Glutamatergic neuron (in vitro differentiated cells): Measurements from ENCODE around the gene GALNT5. TPM values are rescaled to one million over a fixed set of nuclear protein-coding genes. Genes with fewer than 3 reads are reported as not detected.

Experiments used
- DNase-seq: peaks from one replicate; pipeline ENCODE4 v3.0.0; 2022
- H3K27ac Mint-ChIP-seq: one replicate; pipeline ENCODE4 v1.8.0; 2020; ENCODE audit warnings: mild to moderate bottlenecking, mixed read lengths, inconsistent platforms; ENCODE audit not compliant: unreplicated experiment
- H3K27me3 Mint-ChIP-seq: one replicate; pipeline ENCODE4 v1.8.0; 2020; ENCODE audit warnings: mild to moderate bottlenecking, moderate library complexity, mixed read lengths, inconsistent platforms; ENCODE audit not compliant: unreplicated experiment
- H3K36me3 Mint-ChIP-seq: one replicate; pipeline ENCODE4 v1.8.0; 2020; ENCODE audit warnings: mild to moderate bottlenecking, mixed read lengths, inconsistent platforms; ENCODE audit not compliant: unreplicated experiment
- H3K4me1 Mint-ChIP-seq: one replicate; pipeline ENCODE4 v1.8.0; 2020; ENCODE audit warnings: mild to moderate bottlenecking, low read depth, mixed read lengths, inconsistent platforms; ENCODE audit not compliant: unreplicated experiment
- H3K4me3 Mint-ChIP-seq: one replicate; pipeline ENCODE4 v1.8.0; 2020; ENCODE audit warnings: mild to moderate bottlenecking, mixed read lengths, inconsistent platforms; ENCODE audit not compliant: unreplicated experiment
- H3K9me3 Mint-ChIP-seq: one replicate; pipeline ENCODE4 v1.8.0; 2020; ENCODE audit warnings: mild to moderate bottlenecking, moderate library complexity, mixed read lengths, inconsistent platforms; ENCODE audit not compliant: unreplicated experiment
- CTCF ChIP-seq: fragments of 200-600 bp; sonication (generic); IDR thresholded peaks from one replicate; pipeline ENCODE4 v1.5.0; 2021; ENCODE audit not compliant: partially characterized antibody, unreplicated experiment
- total RNA-seq: library from RNA; stranded (reverse); fragmentation: NEBNext Ultra II Directional; extraction: Animal tissue kit (Norgen Biotek cat#: 25700); gene quantifications from one replicate; pipeline ENCODE4 v1.2.1, GENCODE V29; 2021; ENCODE audit not compliant: unreplicated experiment

Gene GALNT5
- total RNA-seq, 1 donor from 2014 or later = 0.10 TPM

GRCh38 chr2:157321466-157321865, 64.0 kb downstream of the GALNT5 start:
- no peaks in the 10 kb centered on the region for H3K9me3 Mint-ChIP-seq
- TF ChIP-seq CTCF = no peak
- H3K27me3 Mint-ChIP-seq = no peaks in the 10 kb centered on the region
- H3K4me1 Mint-ChIP-seq = peaks cover 2% of the 10 kb centered on the region
- no peak overlapping the region for H3K4me3 Mint-ChIP-seq
- no peaks in the 10 kb centered on the region for H3K36me3 Mint-ChIP-seq
- DNase-seq = no peak
- H3K27ac Mint-ChIP-seq = no peak overlapping the region

GRCh38 chr2:157322432-157322831, 64.9 kb downstream of the GALNT5 start:
- peaks cover 5% of the 10 kb centered on the region for H3K4me1 Mint-ChIP-seq
- no peaks in the 10 kb centered on the region for H3K36me3 Mint-ChIP-seq
- no peak for TF ChIP-seq CTCF
- H3K27me3 Mint-ChIP-seq = no peaks in the 10 kb centered on the region
- H3K27ac Mint-ChIP-seq = no peak overlapping the region
- H3K4me3 Mint-ChIP-seq = no peak overlapping the region
- DNase-seq = no peak
- no peaks in the 10 kb centered on the region for H3K9me3 Mint-ChIP-seq

GRCh38 chr2:157324331-157324843, 66.9 kb downstream of the GALNT5 start:
- no peak overlapping the region for H3K27ac Mint-ChIP-seq
- no peaks in the 10 kb centered on the region for H3K36me3 Mint-ChIP-seq
- H3K9me3 Mint-ChIP-seq = no peaks in the 10 kb centered on the region
- TF ChIP-seq CTCF = no peak
- H3K4me1 Mint-ChIP-seq = peaks cover 5% of the 10 kb centered on the region
- no peak overlapping the region for H3K4me3 Mint-ChIP-seq
- no peak for DNase-seq
- H3K27me3 Mint-ChIP-seq = no peaks in the 10 kb centered on the region

GRCh38 chr2:157325786-157326185, 68.3 kb downstream of the GALNT5 start, which contains the start of gene ERMN:
Gene ERMN, minus strand, starts transcription at chr2:157325824. Its CDS starts 182 bp downstream, at chr2:157325642.
- H3K4me1 Mint-ChIP-seq = peaks cover 5% of the 10 kb centered on the region
- TF ChIP-seq CTCF = no peak
- no peak within 1 kb of the TSS for H3K4me3 Mint-ChIP-seq
- no peak for DNase-seq
- H3K36me3 Mint-ChIP-seq = no peaks in the 10 kb centered on the region
- H3K9me3 Mint-ChIP-seq = no peaks in the 10 kb centered on the region
- no peaks in the 10 kb centered on the region for H3K27me3 Mint-ChIP-seq
- no peak within 1 kb of the TSS for H3K27ac Mint-ChIP-seq

- Mint-ChIP-seq H3K36me3 (no peaks in the 10 kb centered on the region), H3K27ac (no peak overlapping the region), H3K4me3 (no peak overlapping the region), H3K4me1 (peaks cover 5% of the 10 kb centered on the region), H3K27me3 (no peaks in the 10 kb centered on the region), H3K9me3 (no peaks in the 10 kb centered on the region)
- no peak for DNase-seq
- no peak for TF ChIP-seq CTCF
Observed at GRCh38 chr2:157326698-157327097, 69.2 kb downstream of the GALNT5 start.
